IMR-90 (cell line): ENCODE data around the gene ANP32A. TPM values are rescaled to one million over a fixed set of nuclear protein-coding genes. Genes with fewer than 3 reads are reported as not detected.

Experiments
- ATAC-seq: fragments of 200-7000 bp; cut with Tn5 transposase; 2 replicates; pipeline ENCODE4 v1.9.1; 2020; ENCODE audit warnings: low read depth, mild to moderate bottlenecking, moderate library complexity
- BruUV-seq: library from RNA; stranded (reverse); fragments of 400-500 nt; replicated peaks from 2 replicates; lab custom pipeline; 2021; lab: Mats Ljungman, UMichigan
- CTCF ChIA-PET: fragments of 300-600 bp; formaldehyde crosslinking; extraction: SDS; loops from one replicate; lab custom pipeline; 2021; ENCODE audit warnings: antibody characterized with exemption; lab: Yijun Ruan, JAX
- POLR2A ChIA-PET: fragments of 300-600 bp; sonication (Branson Sonifier 250); formaldehyde crosslinking; loops from one replicate; lab custom pipeline; 2022; ENCODE audit warnings: antibody characterized with exemption; ENCODE audit not compliant: unreplicated experiment; lab: Charles Lee
- DNase-seq: peaks from one replicate; pipeline ENCODE4 v3.0.0; 2013
- H2AFZ ChIP-seq: replicated peaks from 2 replicates; pipeline ENCODE3; 2013; ENCODE audit warnings: low read length, mild to moderate bottlenecking; ENCODE audit not compliant: poor library complexity
- H2AK5ac ChIP-seq: 2 replicates; pipeline ENCODE4 v1.6.1; 2013; ENCODE audit warnings: low read depth, low read length, inconsistent platforms
- H2AK9ac ChIP-seq: replicated peaks from 2 replicates; pipeline ENCODE3; 2013; ENCODE audit warnings: mild to moderate bottlenecking, low read depth, low read length, moderate library complexity; ENCODE audit not compliant: poor library complexity
- H2BK120ac ChIP-seq: 2 replicates; pipeline ENCODE4 v1.6.1; 2013; ENCODE audit warnings: low read depth, low read length, inconsistent platforms
- H2BK15ac ChIP-seq: 3 replicates; pipeline ENCODE4 v1.6.1; 2013; ENCODE audit warnings: low read depth, low read length, inconsistent platforms
- H2BK20ac ChIP-seq: 2 replicates; pipeline ENCODE4 v1.6.1; 2013; ENCODE audit warnings: low read depth, mild to moderate bottlenecking, inconsistent platforms, low read length, moderate library complexity
- H2BK5ac ChIP-seq: 2 replicates; pipeline ENCODE4 v1.6.1; 2013; ENCODE audit warnings: mild to moderate bottlenecking, low read depth, low read length, inconsistent platforms; ENCODE audit not compliant: poor library complexity, severe bottlenecking
- H3K14ac ChIP-seq: replicated peaks from 2 replicates; pipeline ENCODE4 v1.6.1; 2013; ENCODE audit warnings: low read depth, low read length, inconsistent platforms
- H3K18ac ChIP-seq: 2 replicates; pipeline ENCODE4 v1.6.1; 2013; ENCODE audit warnings: low read depth, low read length, control low read depth
- H3K23ac ChIP-seq: 2 replicates; pipeline ENCODE4 v1.6.1; 2013; ENCODE audit warnings: low read depth, low read length, inconsistent platforms
- H3K27ac ChIP-seq: 2 replicates; pipeline ENCODE4 v1.5.1; 2013; ENCODE audit warnings: mild to moderate bottlenecking, control low read depth, low read length; ENCODE audit not compliant: insufficient read depth
- H3K27me3 ChIP-seq: 2 replicates; pipeline ENCODE4 v1.6.1; 2013; ENCODE audit warnings: low read length; ENCODE audit not compliant: control insufficient read depth, insufficient read depth
- H3K36me3 ChIP-seq: 2 replicates; pipeline ENCODE4 v1.6.1; 2013; ENCODE audit warnings: low read length, mixed read lengths; ENCODE audit not compliant: control insufficient read depth, insufficient read depth
- H3K4ac ChIP-seq: 2 replicates; pipeline ENCODE4 v1.6.1; 2013; ENCODE audit warnings: low read depth, low read length, inconsistent platforms
- H3K4me1 ChIP-seq: 2 replicates; pipeline ENCODE4 v1.6.1; 2013; ENCODE audit warnings: low read length, mixed read lengths; ENCODE audit not compliant: control insufficient read depth, insufficient read depth
- H3K4me2 ChIP-seq: 2 replicates; pipeline ENCODE4 v1.6.1; 2013; ENCODE audit warnings: low read depth, mild to moderate bottlenecking, control low read depth, low read length, moderate library complexity
- H3K4me3 ChIP-seq: 2 replicates; pipeline ENCODE4 v1.5.1; 2013; ENCODE audit warnings: low read depth, mild to moderate bottlenecking, control low read depth, low read length, moderate library complexity; ENCODE audit not compliant: insufficient read depth
- H3K56ac ChIP-seq: 2 replicates; pipeline ENCODE4 v1.6.1; 2013; ENCODE audit warnings: low read length, inconsistent platforms; ENCODE audit not compliant: insufficient read depth; ENCODE audit errors: extremely low read depth
- H3K79me1 ChIP-seq, 2 experiments: 2 replicates each; pipeline ENCODE4 v1.6.1; 2013; ENCODE audit warnings: low read length in 2 of 2, inconsistent platforms in 1 of 2, low read depth in 1 of 2
- H3K9ac ChIP-seq: 2 replicates; pipeline ENCODE4 v1.6.1; 2013; ENCODE audit warnings: low read depth, low read length, control low read depth
- H3K9me1 ChIP-seq: 2 replicates; pipeline ENCODE4 v1.6.1; 2013; ENCODE audit warnings: low read length, inconsistent platforms; ENCODE audit not compliant: insufficient read depth
- H3K9me3 ChIP-seq: 2 replicates; pipeline ENCODE4 v1.6.1; 2013; ENCODE audit warnings: low read length; ENCODE audit not compliant: control insufficient read depth, insufficient read depth
- H4K20me1 ChIP-seq: 2 replicates; pipeline ENCODE4 v1.6.1; 2013; ENCODE audit warnings: low read length, inconsistent platforms; ENCODE audit not compliant: insufficient read depth
- H4K5ac ChIP-seq: 2 replicates; pipeline ENCODE4 v1.6.1; 2013; ENCODE audit warnings: mild to moderate bottlenecking, low read depth, low read length, control low read depth
- H4K8ac ChIP-seq, 2 experiments: 2 replicates each; pipeline ENCODE4 v1.6.1; 2013; ENCODE audit warnings: low read depth in 2 of 2, low read length in 2 of 2, control low read depth in 1 of 2, inconsistent platforms in 1 of 2
- H4K91ac ChIP-seq: 2 replicates; pipeline ENCODE4 v1.6.1; 2013; ENCODE audit warnings: low read depth, low read length, inconsistent platforms; ENCODE audit not compliant: insufficient read depth
- CEBPB ChIP-seq: IDR thresholded peaks from 2 replicates; pipeline ENCODE4 v1.6.1; 2012; ENCODE audit warnings: low read depth, low read length, improper control_type of control experiment
- MAZ ChIP-seq: IDR thresholded peaks from 2 replicates; pipeline ENCODE4 v1.6.1; 2012; ENCODE audit warnings: low read depth, mild to moderate bottlenecking, low read length, improper control_type of control experiment, moderate library complexity, borderline replicate concordance
- WGBS, 2 experiments: methylation state at CpG; one replicate each; pipeline versions ENCODE4 v1.1.5 to v1.1.7; 2013; ENCODE audit warnings: missing lambda C conversion rate in 2 of 2; ENCODE audit not compliant: insufficient read length in 1 of 2; ENCODE audit errors: extremely low coverage in 2 of 2; 5-methylcytosine and 5-hydroxymethylcytosine counted together
- dilution Hi-C: fragments of 300-500 bp; cut with HindIII; formaldehyde crosslinking; loops from one replicate; pipeline ENCODE4 v1.14.3; 2018; ENCODE audit warnings: low sequenced_read_pairs; ENCODE audit not compliant: unreplicated experiment
- in situ Hi-C: fragments of 300-500 bp; cut with MboI; formaldehyde crosslinking; loops from 3 replicates; pipeline ENCODE4 v1.14.3; 2019; ENCODE audit warnings: low sequenced_read_pairs, inconsistent platforms, mixed read lengths
- intact Hi-C: fragments of 100-400 bp; cut with micrococcal nuclease; formaldehyde crosslinking; loops from 2 replicates; pipeline ENCODE4 v1.10.0; 2022
- polyA plus RNA-seq, 3 experiments: library from polyadenylated mRNA; depleted of rRNA; stranded (reverse); fragments of >200 nt; gene quantifications; 2 replicates each; pipeline ENCODE4 v1.2.3, GENCODE V29; 2012; ENCODE audit warnings: low replicate concordance in 1 of 3
- total RNA-seq: library from RNA; depleted of rRNA; stranded (reverse); fragments of >200 nt; gene quantifications from 2 replicates; pipeline ENCODE4 v1.2.3, GENCODE V29; 2012

Gene ANP32A
- total and polyA plus RNA-seq, 2 of the 4 experiments (the other 2 are of a cell fraction): 62.4 to 72.8 TPM

GRCh38 chr15:68815598-68815997 lies 5.1 kb downstream of the ANP32A start:
- WGBS, 2 experiments: no CpG with 5 or more reads among the region's 4 CpGs

More at GRCh38 chr15:68815598-68815997, 5.1 kb downstream of the ANP32A start:
- H3K27ac ChIP-seq: no peak overlapping the region
- no peak overlapping the region for H3K18ac ChIP-seq
- H2AK9ac ChIP-seq: no peak overlapping the region
- no peak overlapping the region for H3K9ac ChIP-seq
- H4K5ac ChIP-seq: no peak overlapping the region
- H4K91ac ChIP-seq: no peak overlapping the region
- H3K4me2 ChIP-seq: no peak overlapping the region
- H2AFZ ChIP-seq: no peak overlapping the region
- peak overlapping the region; percentile 90; the same call in 1 of the 2 replicates for H3K23ac ChIP-seq
- POLR2A ChIA-PET: no interaction called here
- no peak for ATAC-seq
- no peak overlapping the region for H3K4ac ChIP-seq
- TF ChIP-seq MAZ: no peak
- TF ChIP-seq CEBPB: peak; percentile 53
- H3K14ac ChIP-seq: no peak overlapping the region
- H3K56ac ChIP-seq: no peak overlapping the region
- intact Hi-C loops (loop anchor here (5.0 to 10.0 kb wide), 2 partner anchors 33 to 511 kb away; no protein-coding TSS in a partner anchor), in situ Hi-C loops (no loop called here), dilution Hi-C loops (no loop called here)
- no peak overlapping the region for H2BK20ac ChIP-seq
- H2BK120ac ChIP-seq: no peak overlapping the region
- peaks cover 18% of the 10 kb centered on the region for H3K9me1 ChIP-seq
- H3K27me3 ChIP-seq: no peaks in the 10 kb centered on the region
- no TSS peak for BruUV-seq
- peaks cover 38 to 68% of the 10 kb centered on the region in 2 experiments for H3K79me1 ChIP-seq
- no peaks in the 10 kb centered on the region for H3K9me3 ChIP-seq
- H2AK5ac ChIP-seq: no peak overlapping the region
- no peak for DNase-seq
- no peaks in the 10 kb centered on the region for H3K36me3 ChIP-seq
- CTCF ChIA-PET: no interaction called here
- peaks cover 56% of the 10 kb centered on the region for H4K20me1 ChIP-seq
- H2BK5ac ChIP-seq: no peak overlapping the region
- H3K4me1 ChIP-seq: peaks cover 19% of the 10 kb centered on the region
- H4K8ac ChIP-seq: no peak overlapping the region
- H2BK15ac ChIP-seq: no peak overlapping the region
- no peak overlapping the region for H3K4me3 ChIP-seq
